Measurements from ENCODE around the gene GRIP1. TPM values are rescaled to one million over a fixed set of nuclear protein-coding genes. Genes with fewer than 3 reads are reported as not detected.

The GRIP1 gene
- total and polyA plus RNA-seq, 2 donors (not counting 1 experiment from before 2014, with no cell fraction given), result 0.12 TPM; not detected in 1

GRCh38 chr12:66676241-66676640 is 2.6 kb downstream of the GRIP1 start:
- Histone ChIP-seq H3K9me3 (ENCODE audit: control insufficient read depth, insufficient read depth, low read depth, low read length) (no peaks in the 10 kb centered on the region), H3K4me2 (ENCODE audit: extremely low read depth, insufficient read depth, low read length) (no peak overlapping the region), H2AFZ (ENCODE audit: low read length) (no peak overlapping the region), H3K4me3 (replicated peaks in 1 of 4; ENCODE audit: control extremely low read depth in 1 of 4, insufficient read depth in 1 of 4, low read depth in 3 of 4, low read length in 4 of 4) (no peak overlapping the region), H3K4me1 (ENCODE audit: control insufficient read depth, extremely low read depth, insufficient read depth, low read length) (no peaks in the 10 kb centered on the region), H4K20me1 (ENCODE audit: control insufficient read depth, extremely low read depth, insufficient read depth, low read length) (no peaks in the 10 kb centered on the region), H3K79me2 (ENCODE audit: control insufficient read depth, insufficient read depth, low read length) (no peaks in the 10 kb centered on the region), H3K27ac (ENCODE audit: insufficient read depth, low read length) (no peak overlapping the region), H3K9ac (ENCODE audit: insufficient read depth, low read length) (no peak overlapping the region), H3K27me3 (ENCODE audit: control insufficient read depth, insufficient read depth, low read length) (peaks cover 11% of the 10 kb centered on the region), H3K36me3 (ENCODE audit: control insufficient read depth, insufficient read depth, low read length) (no peaks in the 10 kb centered on the region)
- TF ChIP-seq EZH2 (IDR thresholded peaks at IDR 0.05; ENCODE audit: low read length, missing control alignments) (no peak), CTCF (conservative IDR thresholded peaks at IDR 0.05 in 1 of 2, IDR thresholded peaks at IDR 0.05 in 1 of 2; ENCODE audit: low read depth in 1 of 2, low read length in 2 of 2) (no peak)
- DNase-seq (ENCODE audit: low read depth in 2 of 2), result no peak

DNA sequence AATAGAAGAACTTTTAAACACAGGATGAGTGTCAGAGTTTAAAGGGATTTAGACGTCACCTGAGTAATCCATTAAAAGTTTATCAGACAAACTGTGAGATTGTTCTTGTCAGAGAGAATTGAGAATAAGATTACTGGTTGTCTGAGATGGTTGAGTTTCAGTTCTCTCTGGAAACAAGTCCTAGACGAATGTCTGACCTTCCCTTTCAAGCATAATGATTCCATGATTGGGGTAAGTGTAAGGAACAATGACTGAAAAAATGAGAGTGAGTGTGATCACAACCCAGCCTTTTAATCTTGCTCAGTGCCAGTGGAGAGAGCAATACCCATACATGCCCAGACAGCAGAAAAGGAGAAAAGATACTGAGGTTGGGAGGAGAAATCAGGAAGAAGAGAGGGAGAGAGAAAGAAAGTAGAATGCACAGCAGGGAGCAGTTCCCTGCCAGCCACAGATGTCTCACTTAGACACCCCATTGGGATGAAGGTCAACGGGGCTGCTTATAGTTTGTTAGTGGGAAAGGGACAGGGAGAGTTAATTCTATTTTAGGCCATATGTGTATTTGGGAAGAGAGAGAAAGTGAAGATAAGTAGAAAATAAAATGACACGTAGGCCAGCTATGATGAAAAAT is 4.3 kb downstream of the GRIP1 start:
- no peaks in the 10 kb centered on the region for H3K79me2 ChIP-seq (ENCODE audit: control insufficient read depth, insufficient read depth, low read length)
- H4K20me1 ChIP-seq (ENCODE audit: control insufficient read depth, extremely low read depth, insufficient read depth, low read length), result no peaks in the 10 kb centered on the region
- H3K27me3 ChIP-seq (ENCODE audit: control insufficient read depth, insufficient read depth, low read length), result peaks cover 8% of the 10 kb centered on the region
- TF ChIP-seq EZH2 (IDR thresholded peaks at IDR 0.05; ENCODE audit: low read length, missing control alignments), result no peak
- TF ChIP-seq CTCF (conservative IDR thresholded peaks at IDR 0.05 in 1 of 2, IDR thresholded peaks at IDR 0.05 in 1 of 2; ENCODE audit: low read depth in 1 of 2, low read length in 2 of 2), result no peak
- H3K9ac ChIP-seq (ENCODE audit: insufficient read depth, low read length), result no peak overlapping the region
- H3K4me2 ChIP-seq (ENCODE audit: extremely low read depth, insufficient read depth, low read length), result no peak overlapping the region
- H2AFZ ChIP-seq (ENCODE audit: low read length), result no peak overlapping the region
- DNase-seq (ENCODE audit: low read depth in 2 of 2), result no peak
- no peaks in the 10 kb centered on the region for H3K36me3 ChIP-seq (ENCODE audit: control insufficient read depth, insufficient read depth, low read length)
- no peaks in the 10 kb centered on the region for H3K9me3 ChIP-seq (ENCODE audit: control insufficient read depth, insufficient read depth, low read depth, low read length)
- no peaks in the 10 kb centered on the region for H3K4me1 ChIP-seq (ENCODE audit: control insufficient read depth, extremely low read depth, insufficient read depth, low read length)
- H3K4me3 ChIP-seq (replicated peaks in 1 of 4; ENCODE audit: control extremely low read depth in 1 of 4, insufficient read depth in 1 of 4, low read depth in 3 of 4, low read length in 4 of 4), result no peak overlapping the region
- H3K27ac ChIP-seq (ENCODE audit: insufficient read depth, low read length), result no peak overlapping the region

DNA sequence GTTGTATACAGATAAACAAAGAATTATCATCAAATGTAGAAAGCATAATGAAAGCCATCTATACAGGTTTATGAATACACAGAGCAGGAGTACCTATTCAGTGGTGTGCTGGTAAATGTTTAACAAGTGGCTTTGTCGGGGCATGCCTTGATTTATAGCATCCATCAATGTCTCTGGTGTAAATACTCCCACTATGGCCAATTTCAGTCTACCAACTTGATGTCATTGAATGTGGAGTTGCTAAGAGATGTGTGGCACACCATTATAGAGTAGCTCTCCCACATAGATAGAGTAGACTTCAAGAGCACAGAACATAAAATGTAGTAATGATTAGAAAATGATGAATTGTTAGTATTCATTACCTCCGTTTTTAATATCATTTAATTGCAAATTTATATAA is 9.3 kb downstream of the GRIP1 start:
- no peak overlapping the region for H3K4me3 ChIP-seq (replicated peaks in 1 of 4; ENCODE audit: control extremely low read depth in 1 of 4, insufficient read depth in 1 of 4, low read depth in 3 of 4, low read length in 4 of 4)

More for the DNA sequence above, 9.3 kb downstream of the GRIP1 start:
- no peak overlapping the region for H2AFZ ChIP-seq (ENCODE audit: low read length)
- H3K79me2 ChIP-seq (ENCODE audit: control insufficient read depth, insufficient read depth, low read length), result no peaks in the 10 kb centered on the region
- H4K20me1 ChIP-seq (ENCODE audit: control insufficient read depth, extremely low read depth, insufficient read depth, low read length), result no peaks in the 10 kb centered on the region
- no peaks in the 10 kb centered on the region for H3K36me3 ChIP-seq (ENCODE audit: control insufficient read depth, insufficient read depth, low read length)
- H3K9me3 ChIP-seq (ENCODE audit: control insufficient read depth, insufficient read depth, low read depth, low read length), result no peaks in the 10 kb centered on the region
- no peak overlapping the region for H3K27ac ChIP-seq (ENCODE audit: insufficient read depth, low read length)
- no peaks in the 10 kb centered on the region for H3K27me3 ChIP-seq (ENCODE audit: control insufficient read depth, insufficient read depth, low read length)
- no peak for TF ChIP-seq CTCF (conservative IDR thresholded peaks at IDR 0.05 in 1 of 2, IDR thresholded peaks at IDR 0.05 in 1 of 2; ENCODE audit: low read depth in 1 of 2, low read length in 2 of 2)
- TF ChIP-seq EZH2 (IDR thresholded peaks at IDR 0.05; ENCODE audit: low read length, missing control alignments), result no peak
- H3K4me1 ChIP-seq (ENCODE audit: control insufficient read depth, extremely low read depth, insufficient read depth, low read length), result no peaks in the 10 kb centered on the region
- no peak overlapping the region for H3K4me2 ChIP-seq (ENCODE audit: extremely low read depth, insufficient read depth, low read length)
- no peak for DNase-seq (ENCODE audit: low read depth in 2 of 2)
- no peak overlapping the region for H3K9ac ChIP-seq (ENCODE audit: insufficient read depth, low read length)
